Measurements from ENCODE around the gene ZNF778.
A peak's percentile ranks its signal among the peaks of the same experiment; 100 is the strongest.

The ZNF778 gene

DNA sequence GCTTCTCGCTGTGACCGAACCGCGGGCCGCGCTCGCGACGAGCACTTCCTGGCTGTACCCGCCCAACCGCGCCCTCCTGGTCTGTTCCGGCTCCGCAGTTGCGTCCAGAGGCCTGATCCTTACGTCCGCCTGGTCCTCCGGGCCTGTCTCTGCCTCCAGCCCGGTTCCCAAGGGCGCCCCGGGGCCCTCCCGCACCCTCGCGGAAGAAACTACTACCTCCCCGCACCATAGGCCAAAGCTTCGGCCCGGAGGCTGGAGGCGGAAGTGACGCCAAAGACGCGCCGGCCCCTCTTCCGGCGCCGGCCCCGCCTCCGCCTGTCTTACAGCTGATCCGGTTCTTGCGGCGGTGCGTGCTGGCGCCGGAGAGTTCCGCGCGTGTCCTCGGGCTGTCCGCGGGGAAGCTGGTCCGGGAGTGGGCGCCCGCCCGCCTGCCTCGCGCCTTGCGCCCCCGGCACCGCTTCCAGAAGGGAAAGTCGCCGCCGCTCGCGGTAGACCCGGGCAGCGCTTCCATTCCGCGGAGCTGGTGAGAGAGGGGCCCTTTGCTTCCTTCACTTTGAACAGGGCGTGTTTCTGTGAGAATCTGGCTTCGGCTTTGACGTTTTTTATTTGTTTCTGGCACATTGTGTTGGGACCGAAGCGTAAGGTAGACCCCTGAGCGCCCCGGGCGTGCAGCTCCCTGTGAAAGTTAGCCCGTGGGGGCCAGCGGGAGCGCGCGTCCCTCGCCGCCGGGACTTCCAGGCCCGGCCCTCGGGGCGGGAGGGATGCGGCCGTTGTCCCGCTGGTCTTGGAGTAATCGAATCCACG lies at the start of gene ZNF778:
Gene ZNF778 (plus strand): TSS at position 316 of the 804 bp plus-strand sequence. CDS start 3,425 bp downstream, outside the sequence.
- DNase-seq (ENCODE audit: low read depth) = peak; percentile 78

DNA sequence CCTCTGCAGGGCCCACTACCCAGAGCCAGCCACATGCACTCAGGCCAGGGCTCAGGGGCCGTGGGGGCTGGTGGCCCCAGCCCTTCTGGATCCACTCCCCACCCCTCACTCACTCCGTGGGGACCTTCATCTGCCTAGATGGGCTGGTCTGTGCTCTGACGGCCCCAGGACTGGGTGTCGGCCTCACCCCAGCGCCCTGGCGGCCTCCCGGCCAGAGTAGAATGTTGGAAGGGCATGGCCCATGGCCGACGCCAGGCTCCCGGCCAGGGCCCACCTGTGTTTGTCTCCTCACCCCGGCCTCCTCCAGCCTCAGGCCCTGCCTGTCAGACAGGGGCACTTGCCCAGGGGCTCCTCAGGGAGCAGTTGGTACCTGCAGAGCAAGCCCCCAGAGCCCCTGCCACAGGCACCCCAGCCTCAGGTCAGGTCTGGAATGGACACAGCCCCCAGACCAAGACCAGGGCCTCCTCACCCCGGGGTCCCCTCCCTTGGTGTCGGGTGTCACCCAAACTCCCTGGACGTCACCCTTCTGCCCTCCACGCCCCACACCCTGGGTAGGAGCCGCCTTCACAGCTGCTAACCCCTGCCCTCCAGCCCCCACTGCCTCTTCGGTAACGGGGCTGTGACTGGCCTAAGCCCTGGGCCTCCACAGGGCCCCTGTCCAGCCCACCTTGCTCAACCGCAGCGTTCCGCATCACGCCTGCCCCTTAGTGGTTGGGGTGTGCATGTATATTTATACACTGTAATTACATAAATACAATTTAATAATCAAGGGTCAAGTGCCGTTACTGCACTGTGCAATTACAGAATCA lies 48.9 kb upstream of the ZNF778 start:
- DNase-seq (ENCODE audit: low read depth) = no peak

DNA sequence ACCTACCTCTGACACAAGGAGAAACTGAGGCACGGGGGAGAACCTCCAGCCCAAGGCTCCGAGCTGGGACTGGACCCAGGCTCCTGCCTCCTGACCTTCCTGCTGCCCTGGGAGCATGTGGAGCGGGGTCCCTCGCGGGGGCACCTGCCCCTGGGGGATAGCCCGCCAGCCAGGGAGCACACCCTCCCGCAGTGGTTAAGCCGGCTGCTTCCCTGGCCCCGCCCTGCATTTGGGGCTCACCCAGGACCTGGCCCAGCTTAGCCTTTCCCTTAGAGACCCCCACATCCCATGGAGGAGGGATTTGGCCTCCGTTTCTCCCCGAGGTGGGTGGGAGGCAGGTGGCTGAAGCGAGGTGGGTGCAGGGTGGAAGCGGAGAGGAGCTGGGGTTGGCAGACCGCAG lies 47.7 kb upstream of the ZNF778 start:
- no peak for DNase-seq (ENCODE audit: low read depth)

DNA sequence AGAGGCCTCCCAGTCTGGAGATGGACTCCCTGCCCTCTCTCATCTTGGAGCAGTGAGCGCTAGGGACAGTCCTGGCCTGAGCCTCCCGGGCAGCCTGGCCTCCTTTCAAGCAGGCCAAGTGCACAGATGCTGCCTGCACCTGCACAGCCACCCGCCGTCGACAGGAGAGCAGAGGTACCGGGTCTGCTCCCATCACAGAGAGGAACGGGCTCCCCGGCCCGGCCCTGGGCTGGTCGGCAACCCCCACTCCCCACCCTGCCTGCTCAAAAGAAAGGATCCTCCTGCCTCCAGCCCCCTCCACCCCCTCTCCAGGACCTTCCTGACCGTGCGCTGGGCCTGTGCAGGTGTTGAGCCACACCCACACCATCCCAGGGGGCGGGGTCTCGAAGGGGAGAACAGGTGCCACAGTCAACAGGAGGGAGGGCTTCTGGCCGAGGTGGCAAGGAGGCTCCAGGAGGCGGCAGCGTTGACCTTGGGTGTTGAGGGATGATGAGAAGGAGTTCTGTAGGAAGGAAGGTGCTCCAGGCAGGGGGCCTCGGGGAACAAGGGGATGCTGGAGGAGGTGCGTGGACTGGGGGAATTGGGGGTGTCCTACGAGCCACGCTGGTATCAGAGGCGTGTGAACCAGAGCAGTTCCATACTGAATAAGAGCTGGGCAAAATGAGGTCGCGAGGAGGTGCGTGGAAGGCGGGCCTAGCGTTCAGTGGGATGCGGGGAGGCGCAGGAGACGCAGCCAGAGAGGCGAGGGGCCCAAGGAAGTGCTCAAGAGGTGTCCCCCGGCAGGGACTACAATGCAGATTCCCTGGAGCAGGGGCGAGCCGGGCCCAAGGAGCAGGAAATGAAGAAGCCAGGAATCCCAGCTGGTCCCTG lies 46.9 kb upstream of the ZNF778 start:
- no peak for DNase-seq (ENCODE audit: low read depth)

DNA sequence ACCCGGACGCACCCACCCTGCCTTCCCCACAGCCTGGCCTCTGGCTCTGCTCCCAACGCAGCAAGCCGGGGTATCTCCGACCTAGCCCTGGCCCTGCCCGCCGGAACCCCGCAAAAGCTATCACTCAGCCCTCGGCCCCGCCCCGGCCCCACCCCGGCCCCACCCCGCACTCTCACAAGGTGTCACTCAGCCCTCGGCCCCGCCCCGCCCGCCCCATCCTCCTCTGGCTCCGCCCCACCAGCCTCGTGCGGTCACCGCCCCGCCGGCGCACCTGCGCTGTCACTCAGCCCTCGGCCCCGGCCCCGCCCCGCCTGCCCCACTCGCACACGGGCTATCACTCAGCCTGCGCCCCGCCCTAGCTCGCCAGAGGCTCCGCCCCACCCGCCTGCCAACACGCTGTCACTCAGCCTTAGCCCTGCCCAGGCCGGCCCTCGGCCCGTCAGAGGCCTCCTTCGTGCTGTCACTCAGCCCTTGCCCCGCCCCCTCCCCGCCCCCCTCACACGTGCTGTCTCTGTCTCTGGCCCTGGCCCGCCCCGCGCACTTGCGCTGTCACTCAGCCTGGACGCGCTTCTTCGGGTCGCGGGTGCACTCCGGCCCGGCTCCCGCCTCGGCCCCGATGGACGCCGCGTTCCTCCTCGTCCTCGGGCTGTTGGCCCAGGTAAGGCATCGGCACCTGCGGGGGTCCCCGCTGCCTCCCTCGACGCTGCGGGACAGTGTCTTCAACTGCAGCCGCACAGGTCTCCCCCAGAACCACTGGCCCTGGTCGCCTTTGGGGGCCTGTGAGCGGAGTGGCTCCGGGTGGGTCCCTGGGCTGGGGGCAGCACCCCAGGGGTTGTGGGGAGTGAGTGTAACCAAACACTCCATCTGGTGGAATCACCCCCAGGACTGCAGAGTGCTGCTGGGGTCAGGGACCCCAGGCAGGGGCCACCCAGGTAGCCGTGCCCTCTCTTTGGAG lies 46.0 kb upstream of the ZNF778 start, which contains the start of gene CDH15:
Gene CDH15 (plus strand): TSS at position 533 of the 955 bp plus-strand sequence. CDS start 84 bp downstream, at position 617.
- DNase-seq (ENCODE audit: low read depth) = peak; percentile 97

DNA sequence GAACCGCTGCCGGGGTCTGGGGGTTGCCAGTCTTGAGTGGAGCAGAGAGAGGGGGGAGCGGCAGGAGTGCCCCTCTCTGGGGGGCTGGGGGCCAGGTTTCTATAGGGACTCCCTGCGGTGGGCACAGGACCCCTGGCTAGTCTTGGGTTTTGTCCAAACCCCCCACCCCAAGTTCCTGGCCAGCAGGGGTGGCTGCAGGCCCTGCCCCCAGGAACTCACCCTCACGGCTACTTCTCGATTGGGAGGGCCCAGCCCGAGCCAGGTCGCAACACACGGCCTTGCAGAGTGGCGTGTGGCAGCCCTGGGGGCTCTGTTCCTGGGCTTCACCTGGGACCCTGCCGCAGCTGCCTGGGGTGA lies 45.4 kb upstream of the ZNF778 start:
- DNase-seq (ENCODE audit: low read depth) = no peak

DNA sequence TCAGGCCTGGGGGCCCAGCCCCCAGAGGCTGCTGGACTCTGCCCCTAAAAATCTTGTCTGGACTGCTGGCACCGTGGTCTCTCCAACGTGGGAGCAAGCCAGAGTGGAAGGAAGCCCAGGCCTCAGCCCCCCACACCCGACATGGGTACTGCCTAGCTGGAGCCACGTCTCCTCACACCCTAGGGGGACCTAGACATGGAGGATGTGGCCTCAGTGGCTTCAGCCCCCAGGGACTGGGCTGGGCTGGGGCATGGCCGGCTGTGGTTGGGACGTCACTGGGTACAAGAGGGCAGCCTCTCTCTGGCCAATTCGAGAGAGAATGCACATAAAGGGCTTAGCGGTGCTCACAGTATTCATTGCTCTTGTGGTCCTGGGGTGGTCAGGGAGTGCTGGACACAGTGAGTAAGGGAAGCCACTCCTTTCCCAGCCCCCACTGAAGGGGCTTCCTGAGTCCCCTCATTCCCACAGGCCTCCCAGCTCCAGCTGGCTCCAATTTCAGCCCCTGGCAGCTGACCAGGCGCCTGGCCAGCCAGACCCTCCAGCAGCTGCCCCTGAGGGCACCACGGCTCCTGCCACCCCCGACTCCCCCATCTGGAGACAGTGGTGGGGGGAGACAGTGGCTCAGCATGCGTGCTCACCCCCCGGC lies 44.9 kb upstream of the ZNF778 start:
- no peak for DNase-seq (ENCODE audit: low read depth)

DNA sequence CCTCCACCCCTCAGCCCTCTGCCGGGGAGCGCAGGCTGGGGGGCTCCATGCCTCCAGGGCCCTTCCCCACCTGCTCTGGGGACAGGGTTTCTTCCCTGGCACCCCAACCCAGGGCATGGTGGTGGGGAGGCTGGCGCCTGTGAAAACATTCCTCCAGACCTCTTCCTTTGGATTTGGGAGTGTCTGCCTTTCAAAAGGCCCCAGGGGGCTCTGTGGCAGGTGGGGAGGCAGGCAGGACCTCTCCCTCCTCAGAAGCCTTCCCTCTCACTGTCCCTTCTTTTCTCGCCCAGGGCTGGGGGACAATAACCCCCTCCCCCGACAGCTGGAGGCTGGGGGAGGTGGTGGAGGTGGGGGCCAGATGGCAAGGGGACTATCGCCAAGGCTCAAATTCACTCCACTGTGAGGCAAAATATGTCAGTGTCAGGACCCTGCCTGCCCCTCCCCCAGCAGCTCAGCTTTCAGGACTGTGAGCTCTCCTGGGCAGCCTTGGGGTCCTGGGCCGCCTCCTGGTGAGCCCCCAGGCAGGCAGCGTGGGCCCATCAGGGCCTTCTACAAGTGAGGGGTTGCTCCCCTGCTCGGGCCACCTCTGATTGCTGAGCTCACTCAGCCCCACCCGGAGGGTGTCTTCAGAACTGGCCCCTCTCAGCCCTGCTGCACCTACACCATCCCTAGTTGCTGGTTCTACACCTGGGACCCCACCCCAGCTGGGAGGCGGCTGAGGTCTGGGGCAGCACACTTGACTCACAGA lies 44.2 kb upstream of the ZNF778 start:
- DNase-seq (ENCODE audit: low read depth) = no peak

DNA sequence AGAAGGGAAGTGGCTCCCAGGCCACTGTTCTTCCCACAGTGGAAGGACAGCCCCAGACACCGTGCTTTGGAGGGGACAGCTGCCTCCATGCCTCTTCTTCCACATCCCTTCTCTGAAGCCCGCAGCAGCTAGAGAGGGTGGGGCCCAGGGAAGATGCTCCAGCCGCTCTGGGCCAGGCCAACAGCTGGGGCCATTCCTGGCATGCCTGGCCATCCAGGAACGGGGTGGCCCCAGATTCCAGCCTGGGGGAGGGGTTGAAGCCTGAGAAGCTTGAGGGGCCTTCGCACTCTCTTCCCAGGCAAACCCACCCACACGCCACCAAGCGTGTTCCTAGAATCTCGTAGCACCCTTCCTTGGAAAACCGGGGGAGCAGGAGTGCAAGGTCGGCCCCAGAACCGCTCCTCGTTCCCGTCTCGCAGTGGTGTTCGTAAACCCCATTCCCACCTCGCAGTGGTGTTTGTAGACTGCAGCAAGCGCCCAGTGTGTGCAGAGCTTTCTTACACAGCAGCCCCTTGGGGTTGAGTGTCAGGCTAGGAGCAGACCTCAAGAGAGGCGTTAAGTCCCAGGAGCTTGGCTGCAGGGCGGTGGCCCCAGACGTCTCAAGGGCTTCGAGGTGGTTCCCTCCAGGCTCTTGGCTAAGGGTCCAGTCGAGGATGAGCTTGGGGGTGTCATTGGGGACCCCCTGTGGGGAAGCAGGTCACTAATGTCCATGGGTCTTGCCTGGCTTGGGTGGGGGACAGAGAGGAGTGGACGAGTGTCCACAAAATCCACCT lies 43.3 kb upstream of the ZNF778 start:
- no peak for DNase-seq (ENCODE audit: low read depth)

DNA sequence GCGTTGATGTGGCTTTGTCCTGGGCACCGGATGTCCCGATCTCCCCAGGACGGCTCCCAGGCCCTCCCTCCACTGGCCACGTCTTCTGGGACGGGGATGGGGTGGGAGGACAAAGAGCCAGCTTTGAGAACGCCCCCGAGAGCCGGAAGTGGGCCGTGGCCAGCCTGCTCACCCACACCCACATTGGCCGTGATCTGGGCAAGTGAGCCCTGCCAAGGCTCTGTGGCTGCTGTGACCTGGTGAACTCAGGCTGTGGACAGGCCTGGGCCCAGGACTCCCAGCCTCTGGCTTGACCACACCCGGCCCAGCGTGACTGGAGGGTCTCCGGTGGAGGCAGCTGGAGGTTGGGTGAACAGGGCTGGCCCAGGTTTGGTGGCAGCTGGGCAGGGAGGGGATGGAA lies 42.6 kb upstream of the ZNF778 start:
- DNase-seq (ENCODE audit: low read depth) = no peak

DNA sequence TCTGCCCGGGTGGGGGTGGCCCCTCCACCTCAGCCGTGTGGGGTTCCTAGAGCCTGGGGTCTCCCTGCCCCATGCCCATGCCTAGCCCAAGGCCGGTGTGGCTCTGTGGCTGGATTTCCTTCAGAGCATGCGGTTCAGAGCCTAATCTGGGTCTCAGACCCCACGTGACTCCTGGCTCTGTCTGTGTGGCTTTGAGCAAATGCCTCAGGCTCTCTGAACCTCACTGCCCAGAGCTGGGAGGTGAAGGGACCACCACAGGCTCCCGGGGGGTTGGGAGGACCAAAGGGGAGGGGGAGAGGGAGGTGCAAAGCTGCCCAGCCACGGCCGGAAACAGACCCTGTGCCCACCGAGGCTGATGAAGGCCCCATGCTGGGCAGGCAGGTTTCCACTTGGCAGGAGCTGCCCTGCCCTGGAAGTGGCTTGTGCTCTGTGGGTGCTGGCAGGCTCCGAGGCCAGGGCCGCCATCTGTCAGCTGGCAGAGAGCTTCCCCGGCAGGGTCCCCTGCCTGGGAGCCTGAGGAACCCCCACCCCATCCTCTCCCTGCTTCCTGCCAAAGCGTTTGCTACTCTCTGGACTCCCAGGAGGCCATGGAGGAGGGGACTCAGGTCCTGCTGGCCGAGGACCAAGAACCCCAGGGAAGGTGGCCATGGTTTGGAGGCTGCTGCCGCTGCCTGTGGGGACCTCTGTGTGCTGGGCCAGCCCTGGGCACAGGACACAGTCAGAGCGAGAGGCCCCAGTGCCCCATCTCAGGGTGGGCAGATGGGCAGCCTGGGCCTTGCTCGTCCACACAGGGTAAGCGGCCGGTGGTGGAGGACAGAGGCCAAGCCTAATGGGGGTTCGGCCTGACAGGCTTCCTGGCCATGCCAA lies 42.0 kb upstream of the ZNF778 start:
- no peak for DNase-seq (ENCODE audit: low read depth)

DNA sequence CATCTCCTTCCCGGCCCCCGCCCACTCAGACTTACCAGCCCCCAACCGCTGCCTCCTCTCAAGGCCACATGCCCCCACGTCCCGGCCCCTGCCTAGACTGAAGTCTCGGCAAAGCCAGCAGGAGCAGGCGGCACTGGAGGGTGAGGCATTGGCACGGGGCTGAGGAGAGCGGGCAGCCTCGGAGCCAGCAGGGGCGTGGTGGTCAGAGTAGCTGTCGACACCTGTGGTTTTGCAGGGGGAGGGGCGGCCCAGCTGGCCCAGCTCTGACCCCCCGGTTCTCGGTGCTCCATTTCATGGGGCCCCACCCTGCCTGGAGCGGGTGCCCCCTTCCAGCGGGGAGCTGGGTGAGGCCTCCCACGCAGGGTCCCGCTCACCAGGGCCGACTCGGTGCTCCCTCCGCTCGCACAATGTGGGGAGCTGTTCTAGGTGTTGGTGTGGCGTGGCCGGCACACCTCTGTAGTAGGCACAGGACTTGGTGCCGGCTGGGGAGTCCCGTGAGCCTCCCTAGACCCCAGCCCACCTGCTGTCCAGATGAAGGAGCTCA lies 41.3 kb upstream of the ZNF778 start:
- no peak for DNase-seq (ENCODE audit: low read depth)

DNA sequence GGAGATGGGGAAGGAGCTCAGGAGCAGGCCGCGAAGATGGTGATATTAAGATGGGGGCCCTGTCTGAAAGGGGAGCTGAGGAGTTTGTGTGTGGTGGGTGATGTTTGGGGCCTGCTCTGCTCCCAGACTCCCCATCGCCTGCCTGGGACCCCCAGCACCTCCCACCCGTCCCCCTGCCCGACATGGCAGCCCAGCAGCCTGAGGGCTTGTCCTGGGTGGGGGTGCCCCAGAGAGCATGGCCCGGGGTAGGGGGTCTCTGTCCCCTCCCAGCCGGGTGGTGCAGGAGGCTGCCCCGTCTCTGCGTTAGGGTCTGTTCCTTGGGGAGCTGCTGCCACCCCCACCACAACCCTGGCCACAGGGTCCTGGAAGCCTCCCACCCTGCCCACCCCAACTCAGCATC lies 40.8 kb upstream of the ZNF778 start:
- DNase-seq (ENCODE audit: low read depth) = no peak

DNA sequence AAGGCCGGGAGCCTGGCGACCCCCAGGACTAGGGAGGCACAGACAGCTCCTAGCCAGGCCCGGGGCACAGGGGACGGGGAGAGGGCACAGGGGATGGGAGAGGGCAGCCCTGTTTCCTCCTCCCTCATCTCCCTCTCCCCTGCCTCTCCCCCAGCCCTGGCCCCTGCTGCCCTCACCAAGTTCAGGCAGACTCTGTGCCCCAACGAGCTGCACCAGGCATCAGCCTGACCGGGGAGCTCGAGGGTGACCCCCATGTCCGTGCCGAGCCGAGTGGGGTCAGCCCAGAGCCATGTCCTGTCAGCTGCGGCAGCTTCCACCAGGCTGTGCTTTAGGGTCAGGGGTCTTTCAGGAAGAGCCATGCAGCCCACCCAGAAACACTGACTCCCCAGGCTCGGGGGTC lies 40.0 kb upstream of the ZNF778 start:
- DNase-seq (ENCODE audit: low read depth) = no peak

DNA sequence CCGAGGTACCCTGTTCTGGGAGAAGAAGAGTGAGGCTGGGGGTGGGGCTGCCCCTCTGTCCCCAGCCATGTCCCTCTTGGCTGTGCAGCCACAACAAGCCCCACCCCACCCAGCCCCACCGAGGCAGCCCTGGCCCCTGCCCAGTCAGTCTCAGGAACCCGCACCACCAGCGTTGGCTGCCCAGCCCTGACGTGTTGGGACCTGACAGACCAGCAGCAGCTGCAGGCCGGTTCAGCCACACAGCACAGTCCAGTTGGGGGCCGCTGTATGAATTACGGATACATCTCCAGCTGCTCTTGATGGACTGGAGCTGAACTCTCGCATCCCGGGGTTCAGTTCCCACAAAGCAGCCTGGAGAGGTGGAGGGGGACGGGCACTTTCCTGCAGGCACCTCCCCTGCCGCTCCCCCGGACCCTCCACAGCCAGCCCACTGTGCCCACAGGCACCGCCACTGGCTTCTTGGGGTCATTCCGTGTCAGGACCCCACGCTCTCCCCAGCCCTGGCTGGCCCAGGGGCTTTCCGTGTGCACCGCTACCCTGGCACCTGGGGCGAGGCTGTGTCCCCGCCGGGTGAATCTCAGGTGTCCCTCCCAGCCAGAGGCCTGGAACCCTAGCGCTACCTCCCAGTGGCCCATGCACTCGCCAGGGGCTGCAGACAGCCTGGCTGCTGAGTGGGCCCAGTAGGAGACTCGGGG lies 38.9 kb upstream of the ZNF778 start:
- no peak for DNase-seq (ENCODE audit: low read depth)

DNA sequence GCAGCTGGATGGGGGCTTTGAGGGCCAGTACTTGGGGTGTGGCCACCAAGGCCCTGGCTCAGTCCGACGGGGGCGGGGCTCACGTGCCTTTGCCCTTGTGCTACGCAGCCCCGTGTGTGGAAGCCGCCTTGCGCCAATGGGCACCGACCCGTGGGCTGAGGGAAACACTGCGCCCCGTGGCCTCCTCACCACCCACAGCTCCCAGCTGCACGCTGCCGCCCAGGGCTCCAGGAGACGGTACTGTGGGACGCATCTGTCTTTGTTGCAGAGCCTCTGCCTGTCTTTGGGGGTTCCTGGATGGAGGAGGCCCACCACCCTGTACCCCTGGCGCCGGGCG lies 38.4 kb upstream of the ZNF778 start:
- no peak for DNase-seq (ENCODE audit: low read depth)

DNA sequence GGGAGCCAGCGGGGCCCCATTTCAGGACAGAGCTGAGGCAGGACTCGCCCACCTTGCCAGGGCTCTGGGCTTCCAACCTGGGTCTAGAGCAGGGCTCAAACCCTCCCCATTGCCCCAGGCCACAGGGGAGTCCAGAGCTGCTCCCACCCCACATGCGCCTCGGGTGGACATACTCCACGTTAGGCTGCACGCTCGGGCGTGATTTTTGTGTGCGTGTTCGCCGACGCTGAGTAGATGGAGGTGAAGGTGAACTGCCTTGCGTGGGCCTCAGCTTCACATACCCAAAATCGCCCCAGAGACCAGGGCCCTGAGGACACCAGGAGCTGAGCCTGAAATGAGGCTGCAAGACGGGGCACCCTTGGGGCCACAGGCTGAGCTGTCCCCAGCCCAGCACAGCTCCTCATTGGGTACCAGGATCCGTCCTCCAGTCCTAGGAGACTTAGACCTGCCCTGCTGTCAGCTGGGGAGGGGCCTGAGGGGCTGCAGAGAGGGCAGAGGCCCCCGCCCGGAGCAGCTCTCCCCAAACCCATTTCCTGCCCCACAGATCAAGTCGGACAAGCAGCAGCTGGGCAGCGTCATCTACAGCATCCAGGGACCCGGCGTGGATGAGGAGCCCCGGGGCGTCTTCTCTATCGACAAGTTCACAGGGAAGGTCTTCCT lies 37.7 kb upstream of the ZNF778 start:
- no peak for DNase-seq (ENCODE audit: low read depth)

All from activated T-cell treated with anti-CD3 and anti-CD28 coated beads for 48 hours (primary cell).